ENCODE results near the gene HOXD8. TPM values are rescaled to one million over a fixed set of nuclear protein-coding genes. Genes with fewer than 3 reads are reported as not detected.

The HOXD8 gene
- total and polyA plus RNA-seq, 2 of the 8 experiments (the other 6 are each of a cell fraction or from before 2014, with no cell fraction given): not detected

- TF ChIP-seq, protein P1, sequence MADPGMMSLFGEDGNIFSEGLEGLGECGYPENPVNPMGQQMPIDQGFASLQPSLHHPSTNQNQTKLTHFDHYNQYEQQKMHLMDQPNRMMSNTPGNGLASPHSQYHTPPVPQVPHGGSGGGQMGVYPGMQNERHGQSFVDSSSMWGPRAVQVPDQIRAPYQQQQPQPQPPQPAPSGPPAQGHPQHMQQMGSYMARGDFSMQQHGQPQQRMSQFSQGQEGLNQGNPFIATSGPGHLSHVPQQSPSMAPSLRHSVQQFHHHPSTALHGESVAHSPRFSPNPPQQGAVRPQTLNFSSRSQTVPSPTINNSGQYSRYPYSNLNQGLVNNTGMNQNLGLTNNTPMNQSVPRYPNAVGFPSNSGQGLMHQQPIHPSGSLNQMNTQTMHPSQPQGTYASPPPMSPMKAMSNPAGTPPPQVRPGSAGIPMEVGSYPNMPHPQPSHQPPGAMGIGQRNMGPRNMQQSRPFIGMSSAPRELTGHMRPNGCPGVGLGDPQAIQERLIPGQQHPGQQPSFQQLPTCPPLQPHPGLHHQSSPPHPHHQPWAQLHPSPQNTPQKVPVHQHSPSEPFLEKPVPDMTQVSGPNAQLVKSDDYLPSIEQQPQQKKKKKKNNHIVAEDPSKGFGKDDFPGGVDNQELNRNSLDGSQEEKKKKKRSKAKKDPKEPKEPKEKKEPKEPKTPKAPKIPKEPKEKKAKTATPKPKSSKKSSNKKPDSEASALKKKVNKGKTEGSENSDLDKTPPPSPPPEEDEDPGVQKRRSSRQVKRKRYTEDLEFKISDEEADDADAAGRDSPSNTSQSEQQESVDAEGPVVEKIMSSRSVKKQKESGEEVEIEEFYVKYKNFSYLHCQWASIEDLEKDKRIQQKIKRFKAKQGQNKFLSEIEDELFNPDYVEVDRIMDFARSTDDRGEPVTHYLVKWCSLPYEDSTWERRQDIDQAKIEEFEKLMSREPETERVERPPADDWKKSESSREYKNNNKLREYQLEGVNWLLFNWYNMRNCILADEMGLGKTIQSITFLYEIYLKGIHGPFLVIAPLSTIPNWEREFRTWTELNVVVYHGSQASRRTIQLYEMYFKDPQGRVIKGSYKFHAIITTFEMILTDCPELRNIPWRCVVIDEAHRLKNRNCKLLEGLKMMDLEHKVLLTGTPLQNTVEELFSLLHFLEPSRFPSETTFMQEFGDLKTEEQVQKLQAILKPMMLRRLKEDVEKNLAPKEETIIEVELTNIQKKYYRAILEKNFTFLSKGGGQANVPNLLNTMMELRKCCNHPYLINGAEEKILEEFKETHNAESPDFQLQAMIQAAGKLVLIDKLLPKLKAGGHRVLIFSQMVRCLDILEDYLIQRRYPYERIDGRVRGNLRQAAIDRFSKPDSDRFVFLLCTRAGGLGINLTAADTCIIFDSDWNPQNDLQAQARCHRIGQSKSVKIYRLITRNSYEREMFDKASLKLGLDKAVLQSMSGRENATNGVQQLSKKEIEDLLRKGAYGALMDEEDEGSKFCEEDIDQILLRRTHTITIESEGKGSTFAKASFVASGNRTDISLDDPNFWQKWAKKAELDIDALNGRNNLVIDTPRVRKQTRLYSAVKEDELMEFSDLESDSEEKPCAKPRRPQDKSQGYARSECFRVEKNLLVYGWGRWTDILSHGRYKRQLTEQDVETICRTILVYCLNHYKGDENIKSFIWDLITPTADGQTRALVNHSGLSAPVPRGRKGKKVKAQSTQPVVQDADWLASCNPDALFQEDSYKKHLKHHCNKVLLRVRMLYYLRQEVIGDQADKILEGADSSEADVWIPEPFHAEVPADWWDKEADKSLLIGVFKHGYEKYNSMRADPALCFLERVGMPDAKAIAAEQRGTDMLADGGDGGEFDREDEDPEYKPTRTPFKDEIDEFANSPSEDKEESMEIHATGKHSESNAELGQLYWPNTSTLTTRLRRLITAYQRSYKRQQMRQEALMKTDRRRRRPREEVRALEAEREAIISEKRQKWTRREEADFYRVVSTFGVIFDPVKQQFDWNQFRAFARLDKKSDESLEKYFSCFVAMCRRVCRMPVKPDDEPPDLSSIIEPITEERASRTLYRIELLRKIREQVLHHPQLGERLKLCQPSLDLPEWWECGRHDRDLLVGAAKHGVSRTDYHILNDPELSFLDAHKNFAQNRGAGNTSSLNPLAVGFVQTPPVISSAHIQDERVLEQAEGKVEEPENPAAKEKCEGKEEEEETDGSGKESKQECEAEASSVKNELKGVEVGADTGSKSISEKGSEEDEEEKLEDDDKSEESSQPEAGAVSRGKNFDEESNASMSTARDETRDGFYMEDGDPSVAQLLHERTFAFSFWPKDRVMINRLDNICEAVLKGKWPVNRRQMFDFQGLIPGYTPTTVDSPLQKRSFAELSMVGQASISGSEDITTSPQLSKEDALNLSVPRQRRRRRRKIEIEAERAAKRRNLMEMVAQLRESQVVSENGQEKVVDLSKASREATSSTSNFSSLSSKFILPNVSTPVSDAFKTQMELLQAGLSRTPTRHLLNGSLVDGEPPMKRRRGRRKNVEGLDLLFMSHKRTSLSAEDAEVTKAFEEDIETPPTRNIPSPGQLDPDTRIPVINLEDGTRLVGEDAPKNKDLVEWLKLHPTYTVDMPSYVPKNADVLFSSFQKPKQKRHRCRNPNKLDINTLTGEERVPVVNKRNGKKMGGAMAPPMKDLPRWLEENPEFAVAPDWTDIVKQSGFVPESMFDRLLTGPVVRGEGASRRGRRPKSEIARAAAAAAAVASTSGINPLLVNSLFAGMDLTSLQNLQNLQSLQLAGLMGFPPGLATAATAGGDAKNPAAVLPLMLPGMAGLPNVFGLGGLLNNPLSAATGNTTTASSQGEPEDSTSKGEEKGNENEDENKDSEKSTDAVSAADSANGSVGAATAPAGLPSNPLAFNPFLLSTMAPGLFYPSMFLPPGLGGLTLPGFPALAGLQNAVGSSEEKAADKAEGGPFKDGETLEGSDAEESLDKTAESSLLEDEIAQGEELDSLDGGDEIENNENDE (IDR thresholded peaks at IDR 0.05; ENCODE audit: insufficient replicate concordance, low read length): no peak
- TF ChIP-seq ATF2 (IDR thresholded peaks at IDR 0.05; ENCODE audit: low read length) (no peak), SAP30 (IDR thresholded peaks at IDR 0.05; ENCODE audit: insufficient read depth, insufficient replicate concordance, low read length) (no peak), E2F6 (IDR thresholded peaks at IDR 0.05) (peak; percentile 35; the same call in 1 of the 2 replicates), RBBP5 (IDR thresholded peaks at IDR 0.05; ENCODE audit: borderline replicate concordance, low read depth, low read length) (no peak), SP1 (IDR thresholded peaks at IDR 0.05; ENCODE audit: low read depth, low read length) (no peak), SP2 (IDR thresholded peaks at IDR 0.05; ENCODE audit: low read length) (no peak)
Observed at GRCh38 chr2:176092270-176093144, 37.0 kb upstream of the HOXD8 start, which contains the start of gene HOXD13 (continued).
